Gastroesophageal sphincter (tissue), 3 donors: ENCODE measurements around the gene IFFO2.

Experiments
- CTCF ChIP-seq, 4 experiments: fragments of 200-600 bp in 2 of 4; fragments of 450-650 bp in 2 of 4; sonication (generic) in 1 of 4; IDR thresholded peaks; one replicate each; pipeline ENCODE4 v1.5.1; 2017 to 2019; ENCODE audit warnings: antibody characterized with exemption in 4 of 4, mild to moderate bottlenecking in 2 of 4, moderate library complexity in 2 of 4
- POLR2AphosphoS5 ChIP-seq: sonication (generic); formaldehyde crosslinking; IDR thresholded peaks from one replicate; pipeline ENCODE4 v1.6.1; 2017; ENCODE audit warnings: antibody characterized with exemption

- no peak for TF ChIP-seq POLR2AphosphoS5
- TF ChIP-seq CTCF (IDR thresholded peaks at IDR 0.05): no peak
Observed at GRCh38 chr1:19003371-19004290, 47.2 kb upstream of the IFFO2 start.
